Measurements from ENCODE around the gene FAM83C.
A peak's percentile ranks its signal among the peaks of the same experiment; 100 is the strongest.
"Not testable (repeated sequence)": the region's sequence is repeated elsewhere in the genome, so short reads cannot be mapped to it uniquely, and the experiment has no call there.

Gene FAM83C

GRCh38 chr20:35318502-35319157, 26.4 kb upstream of the FAM83C start:
- no peak for TF ChIP-seq CTCF (IDR thresholded peaks at IDR 0.05; ENCODE audit: low read length, missing control alignments)
- H3K4me3 ChIP-seq (replicated peaks; ENCODE audit: low read depth, low read length) = no peak overlapping the region
- peak; percentile 71 for DNase-seq (ENCODE audit: low read depth)

DNA sequence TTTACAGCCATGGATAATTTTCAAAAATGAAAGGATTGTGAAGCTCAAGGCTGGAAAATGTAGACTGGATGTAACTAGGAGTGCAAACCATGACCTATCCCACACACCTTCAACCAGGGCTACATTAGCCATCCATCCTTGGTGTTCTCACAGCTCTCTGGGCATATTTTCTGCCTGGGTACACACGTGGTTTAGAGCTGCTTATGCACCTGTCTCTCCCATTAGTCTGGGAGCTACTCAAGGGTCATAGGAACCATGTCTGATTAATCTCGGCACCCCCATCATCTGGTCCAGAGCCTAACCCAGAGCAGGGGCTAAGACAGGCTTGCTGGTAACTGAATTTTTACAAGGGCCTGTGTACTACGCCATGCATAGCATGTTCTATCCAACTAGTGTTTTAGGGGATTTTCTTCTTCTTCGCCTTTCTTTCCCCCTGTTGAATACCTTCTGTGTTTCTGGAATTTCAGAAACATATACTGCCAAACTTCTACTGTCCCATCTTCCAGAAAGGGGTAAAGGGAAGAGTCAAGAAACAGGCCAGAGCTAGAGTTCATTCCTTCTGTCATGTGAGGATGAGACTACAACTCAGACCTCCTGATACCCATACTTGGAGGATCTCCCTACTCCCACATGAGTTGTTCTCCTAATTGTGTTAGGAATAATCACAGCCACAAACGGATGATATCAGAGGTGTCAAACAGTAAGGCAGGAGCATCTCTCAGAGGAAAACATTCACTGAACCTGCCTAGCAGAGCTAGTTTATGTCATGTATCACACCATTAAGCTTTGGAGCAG, 25.4 kb upstream of the FAM83C start:
- TF ChIP-seq CTCF (IDR thresholded peaks at IDR 0.05; ENCODE audit: low read length, missing control alignments) = no peak
- H3K4me3 ChIP-seq (replicated peaks; ENCODE audit: low read depth, low read length) = no peak overlapping the region
- no peak for DNase-seq (ENCODE audit: low read depth)

- no peak overlapping the region for H3K4me3 ChIP-seq (replicated peaks; ENCODE audit: low read depth, low read length)
- no peak for TF ChIP-seq CTCF (IDR thresholded peaks at IDR 0.05; ENCODE audit: low read length, missing control alignments)
- DNase-seq (ENCODE audit: low read depth) = no peak
Observed at GRCh38 chr20:35316086-35316485, 23.9 kb upstream of the FAM83C start.

GRCh38 chr20:35315632-35316020, 23.4 kb upstream of the FAM83C start:
- not testable (repeated sequence) for H3K4me3 ChIP-seq (replicated peaks; ENCODE audit: low read depth, low read length); DNase-seq (ENCODE audit: low read depth)

- TF ChIP-seq CTCF (IDR thresholded peaks at IDR 0.05; ENCODE audit: low read length, missing control alignments) = no peak
- H3K4me3 ChIP-seq (replicated peaks; ENCODE audit: low read depth, low read length) = no peak overlapping the region
- no peak for DNase-seq (ENCODE audit: low read depth)
Observed at GRCh38 chr20:35314816-35315631, 22.8 kb upstream of the FAM83C start.

DNA sequence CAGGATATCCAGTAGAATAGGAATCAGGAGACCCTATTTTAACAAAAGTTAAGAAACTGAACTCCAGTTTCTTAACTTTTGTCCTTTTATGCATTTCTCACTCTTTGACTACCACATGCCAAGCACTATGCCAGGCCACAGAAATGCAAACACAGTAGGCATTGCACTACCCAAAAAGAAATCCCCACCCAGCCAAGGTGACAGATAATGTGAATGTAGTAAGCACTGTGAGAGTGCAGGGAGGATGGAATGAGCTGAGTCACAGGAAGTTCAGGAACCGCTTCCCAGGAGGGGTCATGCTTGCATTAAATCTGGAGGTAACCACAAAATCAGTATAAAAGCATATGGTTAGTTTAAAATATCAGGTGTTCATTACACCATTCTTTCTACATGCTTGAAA, 20.1 kb upstream of the FAM83C start:
- no peak for TF ChIP-seq CTCF (IDR thresholded peaks at IDR 0.05; ENCODE audit: low read length, missing control alignments)
- peak; percentile 81 for DNase-seq (ENCODE audit: low read depth)
- no peak overlapping the region for H3K4me3 ChIP-seq (replicated peaks; ENCODE audit: low read depth, low read length)

DNA sequence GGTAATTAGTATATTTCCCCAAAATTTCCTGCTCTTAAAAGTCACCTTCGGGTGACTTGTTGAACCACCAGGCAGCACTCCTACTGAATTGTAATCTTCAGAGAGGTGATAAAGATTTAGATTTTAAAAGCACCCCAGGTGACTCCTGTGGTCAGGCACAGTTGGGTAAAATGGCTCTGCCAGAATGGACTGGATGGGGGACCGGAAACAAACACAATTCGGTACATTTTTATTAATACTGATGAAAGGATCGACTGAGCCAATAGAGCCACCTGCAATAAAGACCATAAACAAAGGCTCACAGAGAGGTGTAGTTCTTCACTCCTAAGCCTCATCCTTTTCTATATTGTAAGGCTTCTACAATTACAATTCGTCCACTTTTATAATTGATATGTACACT, 19.6 kb upstream of the FAM83C start:
- H3K4me3 ChIP-seq (replicated peaks; ENCODE audit: low read depth, low read length) = no peak overlapping the region
- no peak for DNase-seq (ENCODE audit: low read depth)
- TF ChIP-seq CTCF (IDR thresholded peaks at IDR 0.05; ENCODE audit: low read length, missing control alignments) = no peak

Measured in fibroblast of pulmonary artery (primary cell).